Loucy (cell line): Measurements from ENCODE around the gene SRGAP1.

Experiments
- H2AFZ ChIP-seq: fragments of 200-600 bp; sonication (generic); 2 replicates; pipeline ENCODE4 v1.6.0; 2016; ENCODE audit warnings: antibody characterized with exemption, mild to moderate bottlenecking, low read length, moderate library complexity
- H3F3A ChIP-seq: fragments of 200-600 bp; 2 replicates; pipeline ENCODE4 v1.6.0; 2016; ENCODE audit warnings: antibody characterized with exemption, low read depth, mild to moderate bottlenecking
- H3K27me3 ChIP-seq: fragments of 200-600 bp; sonication (generic); 2 replicates; pipeline ENCODE4 v1.6.1; 2014; ENCODE audit warnings: low read length, mild to moderate bottlenecking; ENCODE audit not compliant: insufficient read depth, poor library complexity, severe bottlenecking
- H3K36me3 ChIP-seq: fragments of 200-600 bp; sonication (generic); 2 replicates; pipeline ENCODE4 v1.6.1; 2016; ENCODE audit warnings: low read length; ENCODE audit not compliant: insufficient read depth
- H3K4me1 ChIP-seq: fragments of 200-600 bp; sonication (generic); 2 replicates; pipeline ENCODE4 v1.5.1; 2014; ENCODE audit warnings: low read length, mild to moderate bottlenecking; ENCODE audit not compliant: insufficient read depth, poor library complexity, severe bottlenecking
- H3K4me2 ChIP-seq: fragments of 200-600 bp; sonication (generic); 2 replicates; pipeline ENCODE4 v1.6.0; 2014; ENCODE audit warnings: antibody characterized with exemption, low read length, low read depth, mild to moderate bottlenecking; ENCODE audit not compliant: poor library complexity, severe bottlenecking
- H3K4me3 ChIP-seq: fragments of 200-600 bp; sonication (generic); 2 replicates; pipeline ENCODE4 v1.5.1; 2014; ENCODE audit warnings: low read length, mild to moderate bottlenecking, mixed read lengths; ENCODE audit not compliant: poor library complexity, severe bottlenecking
- H3K79me2 ChIP-seq: fragments of 200-600 bp; sonication (generic); 2 replicates; pipeline ENCODE4 v1.6.1; 2014; ENCODE audit warnings: low read length; ENCODE audit not compliant: insufficient read depth
- H3K9ac ChIP-seq: fragments of 200-600 bp; sonication (generic); 2 replicates; pipeline ENCODE4 v1.6.0; 2014; ENCODE audit warnings: mild to moderate bottlenecking, low read depth, low read length, moderate library complexity; ENCODE audit not compliant: poor library complexity, severe bottlenecking
- H3K9me2 ChIP-seq: fragments of 200-600 bp; sonication (generic); replicated peaks from 2 replicates; pipeline ENCODE4 v1.6.1; 2016; ENCODE audit warnings: low read depth, low read length, mixed read lengths
- H3K9me3 ChIP-seq: fragments of 200-600 bp; sonication (generic); 2 replicates; pipeline ENCODE4 v1.6.1; 2014; ENCODE audit warnings: mild to moderate bottlenecking, antibody characterized with exemption, low read length, low read depth; ENCODE audit not compliant: insufficient read depth
- H4K20me1 ChIP-seq: fragments of 200-600 bp; sonication (generic); 2 replicates; pipeline ENCODE4 v1.6.0; 2014; ENCODE audit warnings: antibody characterized with exemption, low read length, mild to moderate bottlenecking; ENCODE audit not compliant: insufficient read depth, poor library complexity, severe bottlenecking
- EZH2phosphoT487 ChIP-seq: fragments of 200-600 bp; IDR thresholded peaks from 2 replicates; pipeline ENCODE4 v1.6.1; 2018; ENCODE audit warnings: antibody characterized with exemption, mild to moderate bottlenecking, moderate library complexity, borderline replicate concordance
- TF ChIP-seq, protein P1 (sequence below): fragments of 200-600 bp; sonication (generic); conservative IDR thresholded peaks from 2 replicates; pipeline ENCODE4 v1.5.1; 2014; ENCODE audit warnings: mild to moderate bottlenecking, antibody characterized with exemption, low read length

Gene SRGAP1

DNA sequence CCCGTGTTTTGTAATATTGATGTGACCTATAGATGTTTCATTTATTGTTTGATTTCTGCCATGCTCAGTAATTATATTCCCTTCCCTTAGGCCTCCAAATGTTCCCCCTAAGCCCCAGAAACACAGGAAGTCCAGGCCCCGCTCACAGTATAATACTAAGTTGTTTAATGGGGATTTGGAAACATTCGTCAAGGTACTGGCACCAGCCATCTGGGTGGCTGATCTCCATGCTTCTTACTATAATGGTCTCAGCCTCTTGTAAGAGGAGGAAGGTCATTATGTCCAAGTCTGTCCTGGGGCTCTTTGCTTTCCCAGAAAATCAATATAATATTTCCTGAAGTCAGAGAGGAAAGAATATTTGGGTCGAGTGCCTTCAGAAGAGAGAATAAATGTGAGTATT lies 246.7 kb downstream of the SRGAP1 start:
- Histone ChIP-seq H3K9me3 (no peaks in the 10 kb centered on the region), H3K4me3 (no peak overlapping the region), H3K4me2 (no peak overlapping the region), H3K27me3 (no peaks in the 10 kb centered on the region), H3K4me1 (peaks cover 10% of the 10 kb centered on the region), H3K79me2 (no peaks in the 10 kb centered on the region), H3F3A (no peaks in the 10 kb centered on the region), H3K36me3 (no peaks in the 10 kb centered on the region), H3K9ac (no peak overlapping the region), H3K9me2 (no peaks in the 10 kb centered on the region), H4K20me1 (no peaks in the 10 kb centered on the region), H2AFZ (no peak overlapping the region)
- TF ChIP-seq, protein P1, sequence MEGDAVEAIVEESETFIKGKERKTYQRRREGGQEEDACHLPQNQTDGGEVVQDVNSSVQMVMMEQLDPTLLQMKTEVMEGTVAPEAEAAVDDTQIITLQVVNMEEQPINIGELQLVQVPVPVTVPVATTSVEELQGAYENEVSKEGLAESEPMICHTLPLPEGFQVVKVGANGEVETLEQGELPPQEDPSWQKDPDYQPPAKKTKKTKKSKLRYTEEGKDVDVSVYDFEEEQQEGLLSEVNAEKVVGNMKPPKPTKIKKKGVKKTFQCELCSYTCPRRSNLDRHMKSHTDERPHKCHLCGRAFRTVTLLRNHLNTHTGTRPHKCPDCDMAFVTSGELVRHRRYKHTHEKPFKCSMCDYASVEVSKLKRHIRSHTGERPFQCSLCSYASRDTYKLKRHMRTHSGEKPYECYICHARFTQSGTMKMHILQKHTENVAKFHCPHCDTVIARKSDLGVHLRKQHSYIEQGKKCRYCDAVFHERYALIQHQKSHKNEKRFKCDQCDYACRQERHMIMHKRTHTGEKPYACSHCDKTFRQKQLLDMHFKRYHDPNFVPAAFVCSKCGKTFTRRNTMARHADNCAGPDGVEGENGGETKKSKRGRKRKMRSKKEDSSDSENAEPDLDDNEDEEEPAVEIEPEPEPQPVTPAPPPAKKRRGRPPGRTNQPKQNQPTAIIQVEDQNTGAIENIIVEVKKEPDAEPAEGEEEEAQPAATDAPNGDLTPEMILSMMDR = no peak
- no peak for TF ChIP-seq EZH2phosphoT487

- Histone ChIP-seq H3K9ac (no peak overlapping the region), H3K9me2 (no peaks in the 10 kb centered on the region), H3K36me3 (no peaks in the 10 kb centered on the region), H3K27me3 (no peaks in the 10 kb centered on the region), H3K9me3 (no peaks in the 10 kb centered on the region), H2AFZ (no peak overlapping the region), H3K4me2 (no peak overlapping the region), H3K79me2 (no peaks in the 10 kb centered on the region), H3F3A (no peaks in the 10 kb centered on the region), H4K20me1 (no peaks in the 10 kb centered on the region), H3K4me1 (peaks cover 10% of the 10 kb centered on the region), H3K4me3 (no peak overlapping the region)
- TF ChIP-seq, protein P1 = no peak
- TF ChIP-seq EZH2phosphoT487 = no peak
These were observed 248.2 kb downstream of the SRGAP1 start for GRCh38 chr12:64092507-64093196.

GRCh38 chr12:64093689-64094088 lies 249.2 kb downstream of the SRGAP1 start:
- no peaks in the 10 kb centered on the region for H3K9me2 ChIP-seq
- H3K79me2 ChIP-seq = no peaks in the 10 kb centered on the region
- H3K9ac ChIP-seq = no peak overlapping the region
- no peaks in the 10 kb centered on the region for H4K20me1 ChIP-seq
- no peak overlapping the region for H3K4me3 ChIP-seq
- H3K27me3 ChIP-seq = no peaks in the 10 kb centered on the region
- H3K4me1 ChIP-seq = peaks cover under 1% of the 10 kb centered on the region
- no peaks in the 10 kb centered on the region for H3K9me3 ChIP-seq
- no peaks in the 10 kb centered on the region for H3K36me3 ChIP-seq
- H3F3A ChIP-seq = no peaks in the 10 kb centered on the region
- TF ChIP-seq, protein P1 = no peak
- no peak for TF ChIP-seq EZH2phosphoT487
- no peak overlapping the region for H3K4me2 ChIP-seq
- no peak overlapping the region for H2AFZ ChIP-seq
